H4 (cell line): ENCODE data around the gene GABRA1. TPM values are rescaled to one million over a fixed set of nuclear protein-coding genes. Genes with fewer than 3 reads are reported as not detected.

Experiments used
- total RNA-seq: library from RNA; depleted of rRNA; stranded (reverse); fragments of >200 nt; shearing (Covaris generic); gene quantifications from 2 replicates; pipeline ENCODE4 v1.2.3, GENCODE V29; 2014; rRNA removed

The GABRA1 gene
- total RNA-seq, 1 experiment from 2014 or later, result 0.62 TPM

Other genes starting within 250 kb of the GABRA1 start
- gene GABRA6, start 162.4 kb upstream of the GABRA1 start, total RNA-seq, result 0.14 TPM in 1 of 2 replicates, not detected in the other
- gene GABRG2, start 219.7 kb downstream of the GABRA1 start, total RNA-seq, result 1.8 and 3.9 TPM in 2 replicates